Ovary (tissue), 9 donors: ENCODE data around the gene RABGEF1. TPM values are rescaled to one million over a fixed set of nuclear protein-coding genes. Genes with fewer than 3 reads are reported as not detected.
"Not testable (repeated sequence)": the region's sequence is repeated elsewhere in the genome, so short reads cannot be mapped to it uniquely, and the experiment has no call there.

Source experiments
- DNase-seq, 5 donors: peaks; one replicate each; pipeline ENCODE4 v3.0.0-alpha.2; 2019 to 2020
- H3K27ac ChIP-seq, 2 donors: fragments of 200-600 bp; one replicate each; pipeline versions ENCODE4 v1.5.1 to v1.8.0; 2019 to 2022
- H3K27me3 ChIP-seq: fragments of 200-600 bp; one replicate; pipeline ENCODE4 v1.8.0; 2022
- H3K36me3 ChIP-seq: fragments of 200-600 bp; sonication (generic); one replicate; pipeline ENCODE4 v1.5.1; 2019
- H3K4me1 ChIP-seq: one replicate; pipeline ENCODE4 v1.8.1; 2013; ENCODE audit warnings: mild to moderate bottlenecking, moderate library complexity; ENCODE audit not compliant: insufficient read depth
- H3K4me3 ChIP-seq: fragments of 200-600 bp; sonication (generic); one replicate; pipeline ENCODE4 v1.5.1; 2017
- H3K9me3 ChIP-seq, 2 donors: fragments of 200-600 bp in 1 of 2; sonication (generic) in 1 of 2; one replicate each; pipeline versions ENCODE4 v1.5.1 to v1.8.1; 2013 to 2019; ENCODE audit warnings: mild to moderate bottlenecking in 1 of 2, moderate library complexity in 1 of 2
- CTCF ChIP-seq, 3 donors: fragments of 450-650 bp in 2 of 3; fragments of 200-600 bp in 1 of 3; IDR thresholded peaks; one replicate each; pipeline versions ENCODE4 v1.5.1 to v1.8.0; 2016 to 2022; ENCODE audit warnings: antibody characterized with exemption in 3 of 3, mild to moderate bottlenecking in 1 of 3
- EP300 ChIP-seq: sonication (generic); formaldehyde crosslinking; IDR thresholded peaks from one replicate; pipeline ENCODE4 v1.6.1; 2017; ENCODE audit warnings: antibody characterized with exemption
- POLR2A ChIP-seq: fragments of 450-650 bp; IDR thresholded peaks from one replicate; pipeline ENCODE4 v1.6.1; 2017; ENCODE audit warnings: antibody characterized with exemption, mild to moderate bottlenecking, moderate library complexity
- WGBS, 3 donors: extraction: QIAGEN DNeasy Blood & Tissue Kit in 1 of 3; methylation state at CpG; one replicate each; pipeline versions ENCODE4 v1.1.5 to v1.1.7; 2013 to 2017; 5-methylcytosine and 5-hydroxymethylcytosine counted together
- intact Hi-C, 4 donors: fragments of 100-400 bp; cut with DNase I; formaldehyde crosslinking; loops; one replicate each; pipeline versions ENCODE4 v1.11.0 to v1.15.1; 2022 to 2023
- polyA plus RNA-seq, 2 donors: library from polyadenylated mRNA; stranded (reverse); fragments of 200-250 nt in 1 of 2; fragments of 350-450 nt in 1 of 2; fragmentation: Illumina TruSeq in 1 of 2; extraction: RNeasy Lipid Tissue Mini Kit (QIAGEN cat#74804) in 1 of 2; gene quantifications; one replicate each; pipeline ENCODE4 v1.2.3, GENCODE V29; 2013 to 2014
- total RNA-seq, 7 donors: library from RNA; depleted of rRNA in 2 of 7; stranded (reverse); fragments of >200 nt in 2 of 7; fragmentation: NEBNext Ultra II Directional in 3 of 7; extraction: Animal tissue kit (Norgen Biotek cat#: 25700) in 3 of 7; gene quantifications; one replicate each; pipeline versions ENCODE4 v1.1.0 to v1.2.4, GENCODE V29; 2016 to 2023
- donor health status: DM: no; HTN: no; CAD: no; lungs with moderate emphysema.
- donor health status: DM: no; HTN: no; CAD: no.
- donor health status: Bipolar disorder and iron deficiency.
- donor health status: DM: yes; HTN: yes; CAD: no.
- donor health status: DM: no; HTN: no; CAD: no.
- donor health status: DM: yes; HTN: yes; CAD: no.

RABGEF1 gene
- total and polyA plus RNA-seq, 9 donors: 13.1 to 29.9 (median 25.4) TPM

- H3K4me3 ChIP-seq: peak overlapping the region; percentile 79
- DNase-seq: peak; percentile 99 to 100 (median 99)
- TF ChIP-seq POLR2A (peak; percentile 99), EP300 (peak; percentile 86), CTCF (IDR thresholded peaks at IDR 0.05) (peak in 2 of 3 donors; percentile 44 to 48)
- no peaks in the 10 kb centered on the region for H3K9me3 ChIP-seq
- intact Hi-C loops: loop anchor here in 1 of 4 donors (5.0 kb wide), 1 partner anchor 352 kb away; no protein-coding TSS in a partner anchor
- H3K4me1 ChIP-seq: peaks cover 3% of the 10 kb centered on the region
- H3K27me3 ChIP-seq: no peaks in the 10 kb centered on the region
- H3K36me3 ChIP-seq: no peaks in the 10 kb centered on the region
- 0 to 1% (median 0%) methylated on average over 45 to 61 of the region's 61 CpGs for WGBS, 3 donors
- peak overlapping the region; percentile 50 to 86 for H3K27ac ChIP-seq
Measured at GRCh38 chr7:66844552-66845378, 104.2 kb downstream of the RABGEF1 start.

GRCh38 chr7:66845379-66846095, 105.0 kb downstream of the RABGEF1 start:
- peaks cover 3% of the 10 kb centered on the region for H3K4me1 ChIP-seq
- H3K27me3 ChIP-seq: no peaks in the 10 kb centered on the region
- WGBS, 3 donors: 55 to 62% (median 57%) methylated on average over 19 of the region's 19 CpGs
- H3K36me3 ChIP-seq: no peaks in the 10 kb centered on the region
- DNase-seq: peak; percentile 16 to 45 (median 45)
- intact Hi-C loops: loop anchor here in 1 of 4 donors (5.0 kb wide), 1 partner anchor 353 kb away; no protein-coding TSS in a partner anchor
- H3K4me3 ChIP-seq: peak overlapping the region; percentile 79
- TF ChIP-seq EP300 (no peak), CTCF (IDR thresholded peaks at IDR 0.05) (no peak), POLR2A (no peak)
- H3K9me3 ChIP-seq: no peaks in the 10 kb centered on the region
- peak overlapping the region; percentile 50 to 86 for H3K27ac ChIP-seq

GRCh38 chr7:66846096-66846445, 105.5 kb downstream of the RABGEF1 start:
- not testable (repeated sequence) for H3K27ac ChIP-seq, H3K4me1 ChIP-seq, H3K27me3 ChIP-seq, H3K9me3 ChIP-seq, H3K36me3 ChIP-seq, H3K4me3 ChIP-seq, DNase-seq
- WGBS, 3 donors: 87 to 92% (median 89%) methylated on average over 4 of the region's 4 CpGs
- intact Hi-C loops: loop anchor here in 1 of 4 donors (5.0 kb wide), 1 partner anchor 354 kb away; no protein-coding TSS in a partner anchor

GRCh38 chr7:66847523-66847855, 107.0 kb downstream of the RABGEF1 start:
- H3K4me3 ChIP-seq, H3K4me1 ChIP-seq, H3K9me3 ChIP-seq, H3K36me3 ChIP-seq, H3K27me3 ChIP-seq, H3K27ac ChIP-seq, DNase-seq: not testable (repeated sequence)
- intact Hi-C loops: loop anchor here in 1 of 4 donors (5.0 kb wide), 1 partner anchor 355 kb away; no protein-coding TSS in a partner anchor
- WGBS, 3 donors: 11 to 64% (median 31%) methylated on average over 1 to 2 of the region's 2 CpGs

GRCh38 chr7:66847879-66848790, 107.6 kb downstream of the RABGEF1 start:
- no peak for DNase-seq
- Histone ChIP-seq H3K27me3 (no peaks in the 10 kb centered on the region), H3K36me3 (no peaks in the 10 kb centered on the region), H3K27ac (no peak overlapping the region), H3K9me3 (no peaks in the 10 kb centered on the region), H3K4me3 (no peak overlapping the region), H3K4me1 (peaks cover 3% of the 10 kb centered on the region)
- TF ChIP-seq POLR2A: no peak
- TF ChIP-seq CTCF (IDR thresholded peaks at IDR 0.05): no peak
- no peak for TF ChIP-seq EP300
- intact Hi-C loops: loop anchor here in 1 of 4 donors (5.0 kb wide), 1 partner anchor 356 kb away; no protein-coding TSS in a partner anchor
- 75 to 79% (median 78%) methylated on average over 9 of the region's 9 CpGs for WGBS, 3 donors
